Pancreas (tissue), 10 donors: ENCODE results near the gene RPL28. TPM values are rescaled to one million over a fixed set of nuclear protein-coding genes. Genes with fewer than 3 reads are reported as not detected.
A peak's percentile ranks its signal among the peaks of the same experiment; 100 is the strongest.

Experiments used
- ATAC-seq, 4 donors: fragments of 200-7000 bp; cut with Tn5 transposase; one replicate each; pipeline versions ENCODE4 v1.8.0 to v1.9.1; 2020; ENCODE audit warnings: mild to moderate bottlenecking in 4 of 4, moderate library complexity in 4 of 4
- DNase-seq, 6 donors: peaks; one replicate each; pipeline ENCODE4 v3.0.0-alpha.2; 2020
- FAIRE-seq: peaks from 2 replicates; lab custom pipeline; 2012; peaks lifted over from hg19 to GRCh38; lab: Jason Lieb, UNC
- H3K27ac ChIP-seq, 4 donors: fragments of 200-600 bp; sonication (generic); 1 replicate in 3 of 4; 2 replicates in 1 of 4; pipeline versions ENCODE4 v1.5.0 to v1.8.0; 2020
- H3K27me3 ChIP-seq, 4 donors: fragments of 200-600 bp; one replicate each; pipeline ENCODE4 v1.8.0; 2021
- H3K36me3 ChIP-seq, 3 donors: fragments of 200-600 bp; sonication (generic) in 1 of 3; one replicate each; pipeline versions ENCODE4 v1.5.0 to v1.8.0; 2020 to 2021
- H3K4me1 ChIP-seq, 3 donors: fragments of 200-600 bp; one replicate each; pipeline ENCODE4 v1.8.0; 2021
- H3K4me3 ChIP-seq, 4 donors: fragments of 200-600 bp; sonication (generic) in 2 of 4; one replicate each; pipeline versions ENCODE4 v1.5.0 to v1.8.0; 2020 to 2021
- H3K9me3 ChIP-seq, 4 donors: fragments of 200-600 bp; one replicate each; pipeline ENCODE4 v1.8.0; 2021
- WGBS, 2 donors: extraction: QIAGEN DNeasy Blood & Tissue Kit; methylation state at CpG; one replicate each; pipeline ENCODE4 v1.1.7; 2013; 5-methylcytosine and 5-hydroxymethylcytosine counted together
- intact Hi-C, 3 donors: fragments of 100-400 bp; cut with DNase I; formaldehyde crosslinking; loops; one replicate each; pipeline versions ENCODE4 v1.11.1 to v1.14.2; 2022
- polyA plus RNA-seq, 2 donors: library from polyadenylated mRNA; stranded (reverse); fragments of 200-250 nt; gene quantifications; one replicate each; pipeline ENCODE4 v1.2.3, GENCODE V29; 2013
- total RNA-seq, 6 donors: library from RNA; stranded (reverse); fragmentation: NEBNext Ultra II Directional in 4 of 6; extraction: Animal tissue kit (Norgen Biotek cat#: 25700) in 4 of 6; gene quantifications; one replicate each; pipeline versions ENCODE4 v1.2.1 to v1.2.4, GENCODE V29; 2021 to 2023
- TF ChIP-seq, protein P1 (sequence below), 4 donors: fragments of 200-600 bp; sonication (generic) in 3 of 4; IDR thresholded peaks; one replicate each; pipeline versions ENCODE4 v1.5.0 to v1.8.0; 2021; ENCODE audit warnings: antibody characterized with exemption in 4 of 4
- donor health status: healthy with polysubstance abuse.
- donor health status: DM: no; HTN: no; CAD: no; lungs with moderate emphysema.
- donor health status: DM: no; HTN: no; CAD: no.
- donor health status: control.
- donor health status: control.
- donor health status: Bipolar disorder and iron deficiency.
- donor health status: DM: yes; HTN: yes; CAD: no.
- donor health status: DM: no; HTN: no; CAD: no.
- donor health status: DM: no; HTN: no; CAD: no.
- donor health status: DM: yes; HTN: yes; CAD: no.

The RPL28 gene
- total and polyA plus RNA-seq, 8 donors, result 420 to 1,198 (median 819) TPM

- Histone ChIP-seq H3K36me3 (no peaks in the 10 kb centered on the region), H3K27ac (no peak overlapping the region), H3K4me3 (peak overlapping the region in 1 of 4 donors; percentile 22), H3K9me3 (no peaks in the 10 kb centered on the region), H3K4me1 (peaks cover 0 to 3% (median 0%) of the 10 kb centered on the region in 3 donors), H3K27me3 (peaks cover 0 to 19% (median 2%) of the 10 kb centered on the region in 4 donors)
- WGBS, 2 donors, result 8 to 22% methylated on average over 26 to 54 of the region's 54 CpGs
- TF ChIP-seq, protein P1, sequence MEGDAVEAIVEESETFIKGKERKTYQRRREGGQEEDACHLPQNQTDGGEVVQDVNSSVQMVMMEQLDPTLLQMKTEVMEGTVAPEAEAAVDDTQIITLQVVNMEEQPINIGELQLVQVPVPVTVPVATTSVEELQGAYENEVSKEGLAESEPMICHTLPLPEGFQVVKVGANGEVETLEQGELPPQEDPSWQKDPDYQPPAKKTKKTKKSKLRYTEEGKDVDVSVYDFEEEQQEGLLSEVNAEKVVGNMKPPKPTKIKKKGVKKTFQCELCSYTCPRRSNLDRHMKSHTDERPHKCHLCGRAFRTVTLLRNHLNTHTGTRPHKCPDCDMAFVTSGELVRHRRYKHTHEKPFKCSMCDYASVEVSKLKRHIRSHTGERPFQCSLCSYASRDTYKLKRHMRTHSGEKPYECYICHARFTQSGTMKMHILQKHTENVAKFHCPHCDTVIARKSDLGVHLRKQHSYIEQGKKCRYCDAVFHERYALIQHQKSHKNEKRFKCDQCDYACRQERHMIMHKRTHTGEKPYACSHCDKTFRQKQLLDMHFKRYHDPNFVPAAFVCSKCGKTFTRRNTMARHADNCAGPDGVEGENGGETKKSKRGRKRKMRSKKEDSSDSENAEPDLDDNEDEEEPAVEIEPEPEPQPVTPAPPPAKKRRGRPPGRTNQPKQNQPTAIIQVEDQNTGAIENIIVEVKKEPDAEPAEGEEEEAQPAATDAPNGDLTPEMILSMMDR (IDR thresholded peaks at IDR 0.05), result no peak
- intact Hi-C loops, result no loop called here
- no peak for FAIRE-seq
- peak in 3 of 4 donors; percentile 22 to 66 (median 34) for ATAC-seq
- DNase-seq, result peak in 1 of 6 donors; percentile 76
Measured at GRCh38 chr19:55368701-55369563, 16.8 kb upstream of the RPL28 start.

DNA sequence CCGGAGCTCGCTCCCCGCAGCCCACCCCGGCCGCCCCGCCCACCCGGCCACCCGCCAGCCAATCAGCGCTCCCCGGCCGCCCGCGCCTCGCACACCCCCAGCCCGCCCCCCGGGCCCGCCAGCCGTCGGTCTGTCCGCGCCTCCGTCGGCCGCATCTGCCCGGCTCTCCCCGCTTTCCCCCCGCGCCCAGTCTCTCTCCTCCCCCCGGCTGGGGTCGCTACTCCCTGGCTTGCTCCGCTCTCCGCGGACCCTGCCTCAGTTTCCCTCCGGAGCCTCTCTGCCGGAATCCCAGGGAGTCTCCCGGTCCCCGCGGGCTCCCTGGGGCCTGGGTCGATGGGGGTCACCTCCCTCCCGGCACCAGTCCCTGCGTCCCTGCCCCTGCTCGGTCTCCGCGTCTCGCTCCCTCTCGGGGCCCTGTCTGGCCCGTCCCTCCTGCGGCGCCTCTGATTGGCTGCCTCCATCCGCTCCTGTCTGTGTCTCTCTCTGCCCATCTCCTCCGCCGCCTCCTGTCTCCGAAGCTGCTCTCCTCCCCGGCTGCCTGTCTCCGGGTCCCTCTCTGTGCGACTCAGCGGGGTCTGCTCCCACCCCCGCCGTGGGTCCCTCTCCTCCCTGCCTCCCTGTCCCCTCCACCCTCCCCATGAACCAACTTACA, 16.0 kb upstream of the RPL28 start:
- FAIRE-seq, result no peak
- Histone ChIP-seq H3K9me3 (no peaks in the 10 kb centered on the region), H3K4me3 (no peak overlapping the region), H3K4me1 (peaks cover 0 to 3% (median 0%) of the 10 kb centered on the region in 3 donors), H3K27me3 (peaks cover 0 to 19% (median 2%) of the 10 kb centered on the region in 4 donors), H3K27ac (no peak overlapping the region), H3K36me3 (no peaks in the 10 kb centered on the region)
- 2 to 3% methylated on average over 27 to 49 of the region's 59 CpGs for WGBS, 2 donors
- DNase-seq, result peak in 1 of 6 donors; percentile 78
- peak in 2 of 4 donors; percentile 36 to 42 for ATAC-seq
- intact Hi-C loops, result loop anchor here in 1 of 3 donors (10.0 kb wide), 1 partner anchor 65 kb away; no protein-coding TSS in a partner anchor
- TF ChIP-seq, protein P1 (IDR thresholded peaks at IDR 0.05), result no peak

DNA sequence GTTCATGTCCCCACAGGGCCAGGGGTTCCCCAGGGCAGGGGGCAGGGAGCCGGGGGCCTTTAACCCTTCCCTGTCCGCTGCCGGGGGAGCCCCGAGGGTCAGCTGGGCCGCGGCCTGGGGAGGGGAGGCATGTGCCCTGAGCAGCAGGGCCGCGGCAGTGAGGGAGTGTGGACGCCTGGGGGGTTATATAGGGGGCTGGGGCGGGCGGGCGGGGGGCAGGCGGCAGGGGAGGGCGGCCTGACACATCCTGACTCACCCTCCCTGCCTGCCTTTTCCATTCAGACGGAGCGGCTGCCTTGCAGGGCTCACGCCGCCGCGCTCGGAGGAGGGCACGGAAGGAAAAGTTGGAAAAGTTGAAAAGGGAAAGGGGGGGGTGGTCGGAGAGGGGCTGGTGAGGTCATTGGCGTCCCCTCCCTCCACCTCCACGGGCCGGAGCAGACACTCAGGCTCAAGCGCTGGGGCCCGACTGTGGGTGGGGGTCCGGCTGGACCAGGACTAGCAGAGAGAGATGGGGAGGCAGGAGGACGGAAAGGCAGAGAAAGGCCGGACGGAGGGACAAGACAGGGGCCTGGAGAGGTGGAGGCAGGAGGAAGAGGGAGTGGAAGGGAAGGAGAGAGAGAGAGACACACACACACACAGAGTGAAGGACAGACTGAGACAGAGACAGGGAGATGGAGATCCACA, 15.3 kb upstream of the RPL28 start, which contains the start of gene IL11:
TSS of gene IL11 (minus strand) at position 159 of the 684 bp plus-strand sequence. CDS start at position 6, 153 bp downstream.
- WGBS, 2 donors, result 7 to 8% methylated on average over 27 to 32 of the region's 32 CpGs
- ATAC-seq (no peak), DNase-seq (peak in 1 of 6 donors; percentile 44), FAIRE-seq (no peak)
- Histone ChIP-seq H3K4me1 (peaks cover 0 to 3% (median 0%) of the 10 kb centered on the region in 3 donors), H3K27ac (no peak within 1 kb of the TSS), H3K36me3 (no peaks in the 10 kb centered on the region), H3K4me3 (peak within 1 kb of the TSS in 1 of 4 donors; percentile 22), H3K9me3 (no peaks in the 10 kb centered on the region), H3K27me3 (peaks cover 0 to 19% (median 2%) of the 10 kb centered on the region in 4 donors)
- TF ChIP-seq, protein P1 (IDR thresholded peaks at IDR 0.05), result no peak
- intact Hi-C loops, result loop anchor here in 1 of 3 donors (10.0 kb wide), 1 partner anchor 66 kb away; no protein-coding TSS in a partner anchor

DNA sequence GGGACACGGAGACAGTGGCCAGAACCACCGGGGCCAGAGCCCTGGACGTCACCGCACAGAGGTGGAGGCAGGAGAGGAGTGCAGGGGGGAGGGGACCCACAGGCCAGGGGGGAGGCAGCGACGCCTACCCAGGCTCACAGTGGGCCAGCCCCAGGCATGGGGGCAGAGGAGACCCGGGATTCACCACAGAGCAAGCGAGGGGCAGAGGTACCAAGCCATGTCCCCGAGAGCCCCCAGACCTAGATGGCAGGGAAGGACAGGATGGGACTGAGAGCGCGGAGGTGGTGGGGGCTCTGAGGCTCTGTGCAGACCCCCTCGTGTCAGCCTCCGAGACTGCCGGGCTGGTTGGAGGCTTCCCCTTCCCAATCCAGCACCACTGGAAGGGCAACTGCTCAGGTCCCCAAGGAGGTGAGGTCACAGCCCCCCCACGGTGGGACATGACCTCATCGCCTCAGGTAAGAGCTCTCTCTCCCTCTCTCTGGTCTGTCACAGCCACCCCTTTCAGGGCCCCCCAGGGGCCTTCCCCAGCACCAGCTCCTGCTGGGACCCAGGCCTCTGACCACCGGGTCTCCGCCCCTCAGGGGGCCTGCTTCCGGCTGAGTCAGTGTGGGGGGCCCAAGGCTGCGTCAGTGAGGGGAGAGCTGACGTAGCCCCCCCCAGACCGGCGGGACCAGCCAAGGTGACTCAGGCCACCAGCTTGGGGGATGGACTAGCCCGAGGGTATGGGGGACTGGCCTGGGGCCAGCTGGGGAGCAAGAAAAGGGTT, 13.2 kb upstream of the RPL28 start:
- no peak overlapping the region for H3K27ac ChIP-seq
- H3K4me1 ChIP-seq, result peaks cover 0 to 3% (median 0%) of the 10 kb centered on the region in 3 donors
- no peaks in the 10 kb centered on the region for H3K9me3 ChIP-seq
- H3K36me3 ChIP-seq, result no peaks in the 10 kb centered on the region
- DNase-seq (peak in 1 of 6 donors; percentile 76), ATAC-seq (no peak), FAIRE-seq (no peak)
- H3K27me3 ChIP-seq, result peaks cover 0 to 19% (median 2%) of the 10 kb centered on the region in 4 donors
- TF ChIP-seq, protein P1 (IDR thresholded peaks at IDR 0.05), result no peak
- no peak overlapping the region for H3K4me3 ChIP-seq
- 22 to 26% methylated on average over 23 to 24 of the region's 24 CpGs for WGBS, 2 donors
- intact Hi-C loops, result loop anchor here in 1 of 3 donors (10.0 kb wide), 1 partner anchor 68 kb away; no protein-coding TSS in a partner anchor
